DOHH2 (cell line): Measurements from ENCODE around the gene SMURF1.

Source experiments
- H3F3A ChIP-seq: fragments of 200-600 bp; sonication (generic), shearing (Covaris generic); 2 replicates; pipeline ENCODE4 v1.6.0; 2016; ENCODE audit warnings: antibody characterized with exemption, mild to moderate bottlenecking; ENCODE audit not compliant: control insufficient read depth, insufficient read depth
- H3K27ac ChIP-seq: fragments of 200-600 bp; sonication (generic); 2 replicates; pipeline ENCODE4 v1.5.1; 2014; ENCODE audit warnings: low read depth, mild to moderate bottlenecking, low read length, moderate library complexity
- H3K27me3 ChIP-seq: fragments of 200-600 bp; sonication (generic); 2 replicates; pipeline ENCODE4 v1.6.1; 2014; ENCODE audit warnings: mild to moderate bottlenecking, low read length, mixed read lengths; ENCODE audit not compliant: control insufficient read depth
- H3K36me3 ChIP-seq: fragments of 200-600 bp; sonication (generic); 2 replicates; pipeline ENCODE4 v1.6.1; 2014; ENCODE audit warnings: mild to moderate bottlenecking, low read length, moderate library complexity, mixed read lengths; ENCODE audit not compliant: control insufficient read depth
- H3K4me1 ChIP-seq: fragments of 200-600 bp; sonication (generic); 2 replicates; pipeline ENCODE4 v1.6.1; 2014; ENCODE audit warnings: mild to moderate bottlenecking, low read length, mixed read lengths; ENCODE audit not compliant: control insufficient read depth
- H3K4me2 ChIP-seq: fragments of 200-600 bp; sonication (generic); 2 replicates; pipeline ENCODE4 v1.6.0; 2014; ENCODE audit warnings: mild to moderate bottlenecking, low read length, moderate library complexity
- H3K4me3 ChIP-seq: fragments of 200-600 bp; sonication (generic); 2 replicates; pipeline ENCODE4 v1.5.1; 2014; ENCODE audit warnings: mild to moderate bottlenecking, low read length, mixed read lengths
- H3K79me2 ChIP-seq: fragments of 200-600 bp; sonication (generic); 2 replicates; pipeline ENCODE4 v1.6.1; 2014; ENCODE audit warnings: mild to moderate bottlenecking, low read length, mixed read lengths; ENCODE audit not compliant: control insufficient read depth
- H3K9me2 ChIP-seq: fragments of 200-600 bp; sonication (generic); replicated peaks from 2 replicates; pipeline ENCODE4 v1.6.1; 2014; ENCODE audit warnings: mild to moderate bottlenecking, low read length, mixed read lengths; ENCODE audit not compliant: control insufficient read depth
- H3K9me3 ChIP-seq: fragments of 200-600 bp; sonication (generic); 2 replicates; pipeline ENCODE4 v1.6.1; 2014; ENCODE audit warnings: antibody characterized with exemption, low read length, mixed read lengths; ENCODE audit not compliant: control insufficient read depth, insufficient read depth
- H4K20me1 ChIP-seq: fragments of 200-600 bp; sonication (generic); 2 replicates; pipeline ENCODE4 v1.6.0; 2014; ENCODE audit warnings: low read depth, mild to moderate bottlenecking, antibody characterized with exemption, low read length, moderate library complexity; ENCODE audit not compliant: control insufficient read depth, insufficient read depth
- CTCF ChIP-seq: fragments of 200-600 bp; sonication (generic); IDR thresholded peaks from one replicate; pipeline ENCODE4 v1.5.1; 2014; ENCODE audit warnings: antibody characterized with exemption, mild to moderate bottlenecking, low read depth, low read length; ENCODE audit not compliant: poor library complexity, severe bottlenecking
- EZH2phosphoT487 ChIP-seq: fragments of 200-600 bp; sonication (generic); IDR thresholded peaks from 2 replicates; pipeline ENCODE4 v1.6.1; 2017; ENCODE audit warnings: borderline replicate concordance, mild to moderate bottlenecking, antibody characterized with exemption, low read length, moderate library complexity, mixed read lengths

Gene SMURF1

GRCh38 chr7:98988641-98989040 lies 155.3 kb downstream of the SMURF1 start:
- no peaks in the 10 kb centered on the region for H3K9me3 ChIP-seq
- no peak for TF ChIP-seq EZH2phosphoT487
- TF ChIP-seq CTCF, result no peak
- no peak overlapping the region for H3K4me3 ChIP-seq
- no peaks in the 10 kb centered on the region for H3F3A ChIP-seq
- no peak overlapping the region for H3K27ac ChIP-seq
- peaks cover 96% of the 10 kb centered on the region for H3K36me3 ChIP-seq
- no peaks in the 10 kb centered on the region for H3K4me1 ChIP-seq
- no peaks in the 10 kb centered on the region for H3K9me2 ChIP-seq
- no peaks in the 10 kb centered on the region for H3K27me3 ChIP-seq
- no peaks in the 10 kb centered on the region for H4K20me1 ChIP-seq
- no peaks in the 10 kb centered on the region for H3K79me2 ChIP-seq
- H3K4me2 ChIP-seq, result no peak overlapping the region

- Histone ChIP-seq H3K79me2 (no peaks in the 10 kb centered on the region), H3K4me2 (no peak overlapping the region), H3K36me3 (peaks cover 96% of the 10 kb centered on the region)
Measured at GRCh38 chr7:98985945-98986344, 158.0 kb downstream of the SMURF1 start.

GRCh38 chr7:98985406-98985805 lies 158.5 kb downstream of the SMURF1 start:
- no peaks in the 10 kb centered on the region for H3K9me2 ChIP-seq
- no peak overlapping the region for H3K4me2 ChIP-seq
- no peaks in the 10 kb centered on the region for H3K9me3 ChIP-seq
- no peaks in the 10 kb centered on the region for H4K20me1 ChIP-seq
- H3F3A ChIP-seq, result no peaks in the 10 kb centered on the region
- H3K4me1 ChIP-seq, result no peaks in the 10 kb centered on the region
- no peak overlapping the region for H3K27ac ChIP-seq
- TF ChIP-seq EZH2phosphoT487, result no peak
- TF ChIP-seq CTCF, result no peak
- H3K36me3 ChIP-seq, result peaks cover 96% of the 10 kb centered on the region
- no peaks in the 10 kb centered on the region for H3K79me2 ChIP-seq
- H3K27me3 ChIP-seq, result no peaks in the 10 kb centered on the region
- H3K4me3 ChIP-seq, result no peak overlapping the region

More at GRCh38 chr7:98985945-98986344, 158.0 kb downstream of the SMURF1 start:
- TF ChIP-seq EZH2phosphoT487 (no peak), CTCF (no peak)
- no peaks in the 10 kb centered on the region for H3K4me1 ChIP-seq
- no peaks in the 10 kb centered on the region for H3F3A ChIP-seq
- H3K4me3 ChIP-seq, result no peak overlapping the region
- H3K9me3 ChIP-seq, result no peaks in the 10 kb centered on the region
- H3K27ac ChIP-seq, result no peak overlapping the region
- no peaks in the 10 kb centered on the region for H4K20me1 ChIP-seq
- H3K27me3 ChIP-seq, result no peaks in the 10 kb centered on the region
- H3K9me2 ChIP-seq, result no peaks in the 10 kb centered on the region

- no peaks in the 10 kb centered on the region for H4K20me1 ChIP-seq
- no peaks in the 10 kb centered on the region for H3K9me2 ChIP-seq
- no peak for TF ChIP-seq EZH2phosphoT487
- TF ChIP-seq CTCF, result no peak
- no peaks in the 10 kb centered on the region for H3K9me3 ChIP-seq
- H3K4me3 ChIP-seq, result no peak overlapping the region
- H3F3A ChIP-seq, result no peaks in the 10 kb centered on the region
- H3K27ac ChIP-seq, result no peak overlapping the region
- no peaks in the 10 kb centered on the region for H3K27me3 ChIP-seq
- no peaks in the 10 kb centered on the region for H3K79me2 ChIP-seq
- no peaks in the 10 kb centered on the region for H3K4me1 ChIP-seq
- H3K36me3 ChIP-seq, result peaks cover 98% of the 10 kb centered on the region
- H3K4me2 ChIP-seq, result no peak overlapping the region
Measured at GRCh38 chr7:98984126-98984525, 159.8 kb downstream of the SMURF1 start.
